Activated B cell treated with CpG ODN at 0.5 μM for 24 hours (primary cell): ENCODE data around the gene PHEX. TPM values are rescaled to one million over a fixed set of nuclear protein-coding genes. Genes with fewer than 3 reads are reported as not detected.

ENCODE experiments used
- ATAC-seq: fragments of 200-7000 bp; cut with Tn5 transposase; one replicate; pipeline ENCODE4 v1.10.0; 2021; ENCODE audit warnings: low read depth, mild to moderate bottlenecking, moderate library complexity
- CTCF ChIA-PET: fragments of 350-600 bp; sonication (Branson Sonifier 250); formaldehyde crosslinking; loops from one replicate; lab custom pipeline; 2021; ENCODE audit warnings: antibody characterized with exemption; lab: Charles Lee
- POLR2A ChIA-PET: fragments of 350-600 bp; sonication (Branson Sonifier 250); formaldehyde crosslinking; loops from one replicate; lab custom pipeline; 2021; ENCODE audit warnings: antibody characterized with exemption; lab: Charles Lee
- DNase-seq: peaks from one replicate; pipeline ENCODE4 v3.0.0; 2022
- H3K27ac Mint-ChIP-seq: one replicate; pipeline ENCODE4 v1.8.0; 2020; ENCODE audit warnings: mixed read lengths
- H3K27me3 Mint-ChIP-seq: one replicate; pipeline ENCODE4 v1.8.0; 2021; ENCODE audit warnings: mixed read lengths
- H3K36me3 Mint-ChIP-seq: one replicate; pipeline ENCODE4 v1.8.0; 2021; ENCODE audit warnings: low read depth, mixed read lengths
- H3K4me1 Mint-ChIP-seq: one replicate; pipeline ENCODE4 v1.8.0; 2021; ENCODE audit warnings: mixed read lengths
- H3K4me3 Mint-ChIP-seq: one replicate; pipeline ENCODE4 v1.8.0; 2020; ENCODE audit warnings: mild to moderate bottlenecking, mixed read lengths
- H3K9me3 Mint-ChIP-seq: one replicate; pipeline ENCODE4 v1.8.0; 2020; ENCODE audit warnings: mixed read lengths
- CTCF ChIP-seq: fragments of 200-600 bp; IDR thresholded peaks from one replicate; pipeline ENCODE4 v1.8.0; 2022; ENCODE audit warnings: antibody characterized with exemption, mild to moderate bottlenecking
- intact Hi-C: fragments of 100-400 bp; cut with micrococcal nuclease; formaldehyde crosslinking; loops from one replicate; pipeline ENCODE4 v1.15.1; 2024
- total RNA-seq: library from RNA; stranded (reverse); gene quantifications from 2 replicates; pipeline ENCODE4 v1.2.3, GENCODE V29; 2022

PHEX gene
- total RNA-seq, 1 donor from 2014 or later = 0.27 TPM

GRCh38 chrX:22043872-22044271 is 11.7 kb downstream of the PHEX start:
- TF ChIP-seq CTCF = no peak
- H3K4me1 Mint-ChIP-seq = no peaks in the 10 kb centered on the region
- H3K9me3 Mint-ChIP-seq = no peaks in the 10 kb centered on the region

GRCh38 chrX:22047468-22047867 is 15.3 kb downstream of the PHEX start:
- ATAC-seq (no peak), DNase-seq (no peak)
- no peaks in the 10 kb centered on the region for H3K9me3 Mint-ChIP-seq
- POLR2A ChIA-PET = no interaction called here
- H3K27me3 Mint-ChIP-seq = no peaks in the 10 kb centered on the region
- H3K36me3 Mint-ChIP-seq = no peaks in the 10 kb centered on the region
- H3K4me3 Mint-ChIP-seq = no peak overlapping the region
- TF ChIP-seq CTCF = no peak
- H3K27ac Mint-ChIP-seq = no peak overlapping the region
- intact Hi-C loops = no loop called here
- no peaks in the 10 kb centered on the region for H3K4me1 Mint-ChIP-seq
- CTCF ChIA-PET = no interaction called here

More at GRCh38 chrX:22043872-22044271, 11.7 kb downstream of the PHEX start:
- ChIA-PET POLR2A (no interaction called here), CTCF (no interaction called here)
- Mint-ChIP-seq H3K4me3 (no peak overlapping the region), H3K27me3 (no peaks in the 10 kb centered on the region), H3K36me3 (no peaks in the 10 kb centered on the region), H3K27ac (no peak overlapping the region)
- intact Hi-C loops = no loop called here
- ATAC-seq (no peak), DNase-seq (no peak)

- ChIA-PET POLR2A (no interaction called here), CTCF (no interaction called here)
- TF ChIP-seq CTCF = no peak
- Mint-ChIP-seq H3K4me1 (peaks cover 26% of the 10 kb centered on the region), H3K4me3 (no peak overlapping the region), H3K27me3 (no peaks in the 10 kb centered on the region), H3K36me3 (no peaks in the 10 kb centered on the region), H3K9me3 (no peaks in the 10 kb centered on the region), H3K27ac (no peak overlapping the region)
- intact Hi-C loops = loop anchor here (2.0 kb wide), 1 partner anchor 13 kb away; no protein-coding TSS in a partner anchor
- ATAC-seq (no peak), DNase-seq (no peak)
Measured at GRCh38 chrX:22053481-22053880, 21.4 kb downstream of the PHEX start.

GRCh38 chrX:22056235-22056634 is 24.1 kb downstream of the PHEX start:
- Mint-ChIP-seq H3K27me3 (no peaks in the 10 kb centered on the region), H3K4me3 (no peak overlapping the region), H3K36me3 (no peaks in the 10 kb centered on the region), H3K9me3 (no peaks in the 10 kb centered on the region), H3K4me1 (peaks cover 51% of the 10 kb centered on the region), H3K27ac (peak overlapping the region; percentile 71)
- no peak for TF ChIP-seq CTCF
- ATAC-seq (peak; percentile 66), DNase-seq (no peak)
- intact Hi-C loops = loop anchor here (1.0 to 2.0 kb wide), 2 partner anchors 67 to 471 kb away; no protein-coding TSS in a partner anchor
- ChIA-PET CTCF (interaction anchor here (1.1 kb wide), 1 partner anchor 24 kb away, joined by 3 read pairs; no protein-coding TSS in a partner anchor), POLR2A (no interaction called here)

GRCh38 chrX:22057667-22058066 is 25.5 kb downstream of the PHEX start:
- TF ChIP-seq CTCF = no peak
- intact Hi-C loops = loop anchor here (1.0 to 2.0 kb wide), 2 partner anchors 64 to 469 kb away; no protein-coding TSS in a partner anchor
- H3K9me3 Mint-ChIP-seq = no peaks in the 10 kb centered on the region
- peak overlapping the region; percentile 72 for H3K27ac Mint-ChIP-seq
- H3K36me3 Mint-ChIP-seq = no peaks in the 10 kb centered on the region
- H3K4me3 Mint-ChIP-seq = peak overlapping the region; percentile 58
- ChIA-PET POLR2A (no interaction called here), CTCF (no interaction called here)
- peak; percentile 81 for ATAC-seq
- no peak for DNase-seq
- H3K4me1 Mint-ChIP-seq = peaks cover 66% of the 10 kb centered on the region
- no peaks in the 10 kb centered on the region for H3K27me3 Mint-ChIP-seq
